H4 (cell line): ENCODE results near the gene RAB8A. TPM values are rescaled to one million over a fixed set of nuclear protein-coding genes. Genes with fewer than 3 reads are reported as not detected.
"Not testable (repeated sequence)": the region's sequence is repeated elsewhere in the genome, so short reads cannot be mapped to it uniquely, and the experiment has no call there.

Source experiments
- DNase-seq: peaks from one replicate; pipeline ENCODE4 v3.0.0-alpha.2; 2015; ENCODE audit warnings: low spot score
- total RNA-seq: library from RNA; depleted of rRNA; stranded (reverse); fragments of >200 nt; shearing (Covaris generic); gene quantifications from 2 replicates; pipeline ENCODE4 v1.2.3, GENCODE V29; 2014

Gene RAB8A
- total RNA-seq, 1 experiment from 2014 or later, result 136 TPM

GRCh38 chr19:16078759-16079707, 32.7 kb upstream of the RAB8A start:
- DNase-seq, result peak; percentile 99

GRCh38 chr19:16084067-16084685, 27.5 kb upstream of the RAB8A start:
- DNase-seq, result no peak

GRCh38 chr19:16085115-16085514, 26.6 kb upstream of the RAB8A start:
- DNase-seq, result no peak

GRCh38 chr19:16087404-16087803, 24.3 kb upstream of the RAB8A start:
- not testable (repeated sequence) for DNase-seq

GRCh38 chr19:16087940-16088339, 23.7 kb upstream of the RAB8A start:
- no peak for DNase-seq

- no peak for DNase-seq
These were observed 23.2 kb upstream of the RAB8A start for GRCh38 chr19:16088351-16089009.

- DNase-seq, result no peak
These were observed 22.5 kb upstream of the RAB8A start for GRCh38 chr19:16089010-16089846.

GRCh38 chr19:16091546-16092475, 19.9 kb upstream of the RAB8A start:
- DNase-seq, result no peak

GRCh38 chr19:16094360-16095070, 17.2 kb upstream of the RAB8A start:
- DNase-seq, result no peak

GRCh38 chr19:16095071-16095571, 16.6 kb upstream of the RAB8A start:
- no peak for DNase-seq

- no peak for DNase-seq
These were observed 15.3 kb upstream of the RAB8A start for GRCh38 chr19:16096280-16096855.

- DNase-seq, result no peak
These were observed 13.3 kb upstream of the RAB8A start for GRCh38 chr19:16098416-16098768.

GRCh38 chr19:16098821-16099220, 12.9 kb upstream of the RAB8A start:
- DNase-seq, result no peak

- not testable (repeated sequence) for DNase-seq
These were observed 12.2 kb upstream of the RAB8A start for GRCh38 chr19:16099314-16099965.

- DNase-seq, result no peak
These were observed 11.2 kb upstream of the RAB8A start for GRCh38 chr19:16100524-16100923.

- no peak for DNase-seq
These were observed 7.0 kb upstream of the RAB8A start for GRCh38 chr19:16104722-16105121.

GRCh38 chr19:16106121-16106520, 5.6 kb upstream of the RAB8A start:
- DNase-seq, result peak; percentile 53

GRCh38 chr19:16111909-16112752, 442 bp downstream of the RAB8A start:
- no peak for DNase-seq
